Spleen (tissue), 7 donors: Measurements from ENCODE around the gene ATP13A1.

Experiments
- CTCF ChIP-seq, 11 experiments: fragments of 200-600 bp in 7 of 11; fragments of 450-650 bp in 4 of 11; sonication (generic) in 4 of 11; IDR thresholded peaks in 8 of 11; conservative IDR thresholded peaks in 3 of 11; 1 replicate in 7 of 11; 2 replicates in 4 of 11; pipeline versions ENCODE4 v1.4.0 to v1.8.0; 2016 to 2021; ENCODE audit warnings: antibody characterized with exemption in 11 of 11, inconsistent platforms in 4 of 11, mild to moderate bottlenecking in 1 of 11
- POLR2A ChIP-seq, 3 donors: fragments of 450-650 bp; IDR thresholded peaks; one replicate each; pipeline ENCODE4 v1.5.1; 2017; ENCODE audit warnings: antibody characterized with exemption in 3 of 3, mild to moderate bottlenecking in 1 of 3
- donor health status: DM: no; HTN: no; CAD: no; lungs with moderate emphysema.
- donor health status: DM: no; HTN: no; CAD: no.
- donor health status: DM: no; HTN: no; CAD: no.

- no peak for TF ChIP-seq CTCF (IDR thresholded peaks at IDR 0.05 in 8 of 11, conservative IDR thresholded peaks at IDR 0.05 in 3 of 11)
- TF ChIP-seq POLR2A (IDR thresholded peaks at IDR 0.05): no peak
Observed at GRCh38 chr19:19635313-19635702, 28.2 kb downstream of the ATP13A1 start.
